SKM-1 (cell line): ENCODE data around the gene NCF4.

ENCODE experiments used
- DNase-seq: peaks from one replicate; lab custom pipeline; 2025; ENCODE audit not compliant: unreplicated experiment; lab: John Stamatoyannopoulos, UW

The NCF4 gene

DNA sequence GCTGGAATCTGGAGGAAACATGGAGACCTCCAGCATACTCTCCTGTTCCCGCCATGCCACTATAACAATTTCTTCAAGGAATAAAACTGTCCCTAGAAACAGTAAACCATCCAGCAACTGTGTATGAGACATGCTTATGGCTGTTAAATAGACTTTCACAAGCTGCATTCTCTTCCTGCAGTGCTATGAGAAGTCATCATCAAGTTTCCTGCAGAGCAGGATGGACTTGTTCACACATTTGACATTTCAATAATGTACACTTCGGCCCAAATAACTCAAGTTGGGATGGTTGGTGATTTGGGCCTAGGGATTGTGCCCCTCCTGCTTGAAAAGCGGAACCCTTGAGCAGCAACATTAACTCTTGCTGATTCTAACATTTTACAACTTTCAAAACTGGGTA lies 32.5 kb downstream of the NCF4 start:
- DNase-seq = no peak

GRCh38 chr22:36894266-36894665 lies 33.5 kb downstream of the NCF4 start:
- no peak for DNase-seq

DNA sequence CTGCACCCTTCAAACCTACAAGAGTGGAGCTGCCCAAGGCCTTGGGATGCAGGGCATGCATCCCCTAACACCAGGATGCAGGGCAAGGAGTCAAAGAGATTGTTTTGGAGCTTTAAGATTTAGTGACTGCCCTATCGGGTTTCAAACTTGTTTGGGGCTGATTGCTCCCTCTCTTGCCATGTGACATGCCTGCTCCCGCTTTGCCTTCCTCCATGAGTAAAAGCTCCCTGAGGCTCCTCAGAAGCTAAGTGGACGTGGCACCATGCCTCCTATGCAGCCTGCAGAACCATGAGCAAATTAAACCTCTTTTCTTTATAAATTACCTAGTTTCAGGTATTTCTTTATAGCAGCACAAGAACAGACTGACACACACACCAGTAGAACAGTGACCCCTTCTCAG lies 36.8 kb downstream of the NCF4 start:
- DNase-seq = no peak

- no peak for DNase-seq
These were observed 37.9 kb downstream of the NCF4 start for GRCh38 chr22:36898690-36899089.

DNA sequence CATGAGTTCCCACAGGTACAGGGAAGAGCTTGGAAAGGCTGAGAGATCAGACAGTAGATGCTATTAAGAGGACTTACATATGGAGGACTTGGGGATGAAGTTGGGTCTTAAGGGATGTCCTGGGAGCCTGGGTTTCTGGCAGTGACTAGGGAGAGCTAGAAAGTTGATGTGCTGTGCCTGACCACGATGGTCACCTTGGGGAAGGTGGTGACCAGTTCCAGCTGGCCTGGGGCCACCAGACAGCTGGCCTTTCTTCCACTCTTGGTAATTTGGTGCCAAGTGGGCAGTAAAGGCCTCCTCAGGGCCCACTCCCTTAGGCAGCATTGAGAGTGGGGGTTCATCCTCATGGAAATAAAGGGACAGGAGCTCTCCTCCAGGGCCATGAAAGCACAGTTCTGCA lies 38.7 kb downstream of the NCF4 start:
- DNase-seq = no peak

GRCh38 chr22:36900225-36900624 lies 39.4 kb downstream of the NCF4 start:
- no peak for DNase-seq

DNA sequence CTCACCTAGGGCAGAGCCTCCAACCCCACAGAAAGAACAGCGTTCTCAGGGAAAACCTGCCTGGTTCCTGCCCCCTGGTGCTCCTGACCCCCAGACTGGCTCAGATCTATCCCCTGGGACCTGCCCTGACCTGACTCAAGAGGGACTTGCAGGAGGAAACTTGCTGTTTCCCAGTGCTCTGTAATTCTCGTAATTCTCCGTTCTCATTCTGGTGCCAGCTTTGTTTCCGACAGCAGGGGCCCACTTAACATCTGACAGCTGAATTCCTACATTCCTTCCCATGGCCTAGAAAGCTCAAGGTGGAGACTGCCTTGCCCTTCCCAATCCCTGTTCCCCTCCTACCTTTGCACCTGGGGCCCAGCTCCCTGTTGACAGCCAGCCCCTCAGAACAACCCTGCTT lies 40.1 kb downstream of the NCF4 start:
- DNase-seq = no peak

DNA sequence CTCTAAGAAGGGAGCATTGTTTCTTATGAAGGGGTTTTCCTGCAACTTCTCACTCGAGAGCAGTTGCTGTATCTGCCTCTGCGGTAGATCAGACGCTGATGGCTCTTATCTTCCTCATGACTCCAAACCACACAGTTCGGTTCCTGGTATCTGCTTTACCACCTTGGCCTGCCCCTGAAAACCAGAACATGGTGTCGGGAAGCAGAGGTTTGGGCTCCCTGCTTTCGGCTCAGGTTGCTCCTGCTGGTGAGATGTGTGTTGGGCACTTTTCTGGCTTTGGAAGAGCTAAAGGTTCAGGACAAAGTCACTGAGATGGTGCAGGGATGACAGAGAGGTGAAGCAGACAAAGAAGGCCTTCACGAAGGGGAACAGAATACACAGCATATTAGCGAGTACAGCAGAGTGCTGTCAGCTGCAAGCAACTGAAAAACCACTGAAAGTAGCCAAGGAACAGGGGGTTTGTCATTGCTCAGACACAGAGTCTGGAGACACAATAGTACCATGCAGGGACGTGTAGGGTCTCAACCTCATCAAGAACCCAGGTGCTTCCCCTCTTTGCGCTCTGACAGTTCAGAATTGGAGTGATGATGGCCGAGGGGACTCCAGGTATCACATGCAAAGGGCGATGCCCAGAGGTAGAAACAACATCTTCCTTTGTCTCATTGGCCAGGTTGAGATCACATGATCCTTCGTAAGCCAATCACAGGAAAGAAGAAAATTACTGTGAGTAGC lies 40.8 kb downstream of the NCF4 start:
- DNase-seq = no peak

DNA sequence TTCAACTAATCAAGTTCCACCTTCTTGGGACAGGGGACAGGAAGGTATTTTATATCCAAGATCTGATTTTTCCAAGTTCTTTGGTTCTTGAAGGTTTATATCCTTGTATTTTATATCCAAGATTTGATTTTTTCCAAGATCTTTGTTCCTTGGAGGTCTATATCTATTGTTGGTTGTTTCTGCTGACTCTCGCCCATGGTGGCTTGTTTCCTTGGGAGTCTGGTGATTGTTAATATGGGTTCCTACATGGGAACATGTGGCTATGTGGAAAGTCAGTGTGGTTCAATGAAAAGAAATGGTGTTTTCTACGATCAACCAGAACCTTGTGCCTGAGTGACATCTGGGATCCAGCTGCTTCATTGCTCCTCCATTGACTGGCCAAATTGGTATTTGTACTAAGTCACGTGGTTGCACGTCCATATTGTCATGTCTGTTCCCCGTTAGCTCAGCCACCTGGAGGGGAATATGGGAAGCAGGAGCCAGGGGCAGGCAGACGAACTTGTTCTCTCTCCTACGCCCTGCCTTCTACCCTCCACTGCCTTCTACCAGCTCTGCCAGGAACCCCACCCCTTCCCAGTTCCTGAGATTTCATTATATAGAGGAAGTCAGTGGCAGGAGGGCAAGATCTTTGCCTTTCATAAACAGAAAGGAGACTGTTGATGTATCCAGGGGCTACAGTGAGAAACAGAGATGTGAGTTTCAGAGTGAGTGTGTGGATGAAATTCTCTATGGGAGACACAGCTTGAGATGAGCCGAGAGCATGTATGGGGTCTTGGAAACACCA lies 41.5 kb downstream of the NCF4 start:
- no peak for DNase-seq

DNA sequence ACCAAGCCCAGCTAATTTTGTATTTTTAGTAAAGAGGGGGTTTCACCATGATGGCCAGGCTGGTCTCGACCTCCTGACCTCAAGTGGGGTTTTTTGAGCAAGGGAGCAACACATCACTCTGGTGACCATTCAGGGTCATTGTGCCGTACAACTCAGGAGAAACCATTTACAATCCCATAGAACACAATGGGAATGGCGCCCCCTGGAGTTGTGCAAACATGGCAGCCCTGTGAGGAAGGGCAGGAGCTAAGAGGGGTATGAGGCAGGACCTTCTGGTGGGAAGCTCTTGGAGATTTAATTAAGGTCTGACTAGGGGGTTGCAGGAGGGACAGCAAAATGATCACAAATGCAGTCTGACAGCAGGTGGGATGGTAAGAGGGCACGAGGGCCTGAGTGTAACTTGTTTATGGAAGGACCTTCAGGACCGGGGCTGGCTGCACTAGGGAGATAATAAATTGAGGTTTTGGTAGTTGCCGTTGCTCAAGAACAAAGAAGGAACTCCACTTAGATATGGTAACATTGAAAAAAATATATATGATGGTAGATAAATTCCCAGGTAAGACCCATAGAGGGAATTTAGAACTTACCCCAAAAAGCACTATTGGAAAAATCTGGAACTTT lies 43.6 kb downstream of the NCF4 start:
- DNase-seq = no peak

DNA sequence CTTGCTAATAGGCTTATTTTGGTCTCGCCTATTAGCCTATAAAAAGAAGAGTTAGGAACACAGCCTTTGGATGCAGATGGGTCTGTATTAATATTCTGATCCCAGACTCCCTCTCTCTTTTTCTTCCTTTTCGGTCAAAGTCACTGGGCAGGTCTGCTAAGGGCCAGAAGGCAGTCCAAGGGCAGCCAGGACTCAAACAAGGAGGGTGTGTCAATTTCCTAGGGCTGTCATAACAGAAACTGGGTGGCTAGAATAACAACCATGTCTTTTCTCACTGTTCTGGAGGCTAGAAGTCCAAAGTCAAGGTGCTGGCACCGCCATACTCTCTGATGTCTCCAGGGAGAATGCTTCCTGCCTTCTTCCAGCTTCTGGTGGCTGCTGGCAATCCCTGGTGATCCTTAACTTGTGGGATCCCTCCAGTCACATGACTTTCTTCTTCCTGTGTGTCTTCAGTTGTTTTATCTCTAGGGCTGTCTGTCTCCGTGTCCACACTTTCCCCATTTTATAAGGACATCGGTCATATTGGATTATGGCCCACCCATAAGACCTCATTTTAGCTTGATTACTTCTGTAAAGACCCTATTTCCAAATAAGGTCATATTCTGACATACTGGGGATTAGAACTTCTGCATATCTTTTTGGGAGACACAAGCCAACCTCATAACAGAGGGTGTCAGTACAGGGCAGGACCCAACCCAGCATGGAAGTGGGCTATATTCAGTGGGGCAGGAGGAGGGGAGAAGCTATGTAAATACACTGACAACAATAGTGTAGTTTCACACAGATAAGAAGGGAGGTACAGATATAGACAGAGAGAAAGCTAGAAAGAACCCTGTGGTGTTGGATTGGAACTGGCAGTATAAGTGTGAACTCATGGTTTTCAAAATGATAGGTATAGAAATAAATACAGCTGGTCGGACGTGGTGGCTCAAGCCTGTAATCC lies 46.7 kb downstream of the NCF4 start:
- no peak for DNase-seq

DNA sequence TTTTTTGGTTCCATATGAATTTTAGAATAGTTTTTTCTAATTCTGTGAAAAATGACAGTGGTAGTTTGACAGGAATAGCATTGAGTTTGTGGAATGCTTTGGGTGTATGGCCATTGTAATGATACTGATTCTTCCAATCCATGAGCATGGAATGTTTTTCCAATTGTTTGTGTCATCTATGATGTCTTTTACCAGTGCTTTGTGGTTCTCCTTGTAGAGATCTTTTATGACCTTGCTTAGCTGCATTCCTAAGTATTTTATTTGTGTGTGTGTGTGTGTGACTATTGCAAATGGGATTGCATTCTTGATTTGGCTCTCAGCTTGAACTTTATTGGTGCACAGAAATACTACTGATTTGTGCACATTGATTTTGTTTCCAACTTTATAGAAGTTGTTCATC lies 49.7 kb downstream of the NCF4 start:
- DNase-seq = no peak

DNA sequence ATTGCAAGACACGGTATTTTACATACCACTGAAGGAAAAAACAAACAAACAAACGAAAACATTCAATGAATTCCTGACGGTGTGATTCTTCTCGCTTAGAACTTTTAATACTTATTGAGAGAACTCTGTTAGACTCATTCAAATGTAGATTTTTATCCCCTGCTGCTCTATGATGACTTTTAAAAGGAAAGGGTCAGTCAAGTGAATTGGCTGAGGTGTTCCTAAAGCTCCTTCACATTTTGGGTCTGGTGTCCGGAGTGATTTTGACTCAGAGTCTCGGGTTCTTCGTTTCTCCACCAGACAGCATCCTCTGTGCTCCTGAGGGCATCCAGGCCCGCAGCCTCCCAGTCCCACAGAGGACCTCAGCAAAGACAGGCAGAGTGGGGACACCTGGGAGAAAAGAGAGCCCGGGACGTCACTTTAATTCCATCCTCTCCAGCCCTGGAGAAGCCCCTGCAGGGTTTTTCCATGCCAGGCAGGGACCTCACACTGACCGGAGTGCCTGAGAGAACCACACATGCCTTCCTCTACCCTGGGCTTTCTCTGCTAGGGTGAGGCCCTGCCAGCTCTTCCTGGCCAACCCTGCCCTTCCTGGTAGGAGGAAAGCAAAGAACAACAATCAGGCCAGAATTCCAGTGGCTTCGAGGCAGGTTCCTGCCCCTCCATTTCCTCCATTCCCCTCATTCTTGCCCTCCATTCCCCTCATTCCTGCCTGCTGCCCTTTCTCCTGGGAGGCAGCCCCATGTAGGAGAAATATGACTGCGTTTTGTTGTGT lies 51.3 kb downstream of the NCF4 start:
- DNase-seq = no peak

GRCh38 chr22:36912694-36913426 lies 52.1 kb downstream of the NCF4 start:
- peak; percentile 69 for DNase-seq

- DNase-seq = peak; percentile 95
These were observed 52.9 kb downstream of the NCF4 start, which contains the start of gene CSF2RB for GRCh38 chr22:36913427-36914389. TSS of gene CSF2RB (plus strand) at chr22:36913628. CDS start at chr22:36922208, 8,580 bp downstream.

GRCh38 chr22:36914390-36914752 lies 53.6 kb downstream of the NCF4 start:
- no peak for DNase-seq

GRCh38 chr22:36916034-36916433 lies 55.2 kb downstream of the NCF4 start:
- no peak for DNase-seq

- no peak for DNase-seq
These were observed 57.9 kb downstream of the NCF4 start for GRCh38 chr22:36918586-36919284.
